Fibroblast of gingiva (primary cell): ENCODE measurements around the gene PKD1L1.
A peak's percentile ranks its signal among the peaks of the same experiment; 100 is the strongest.
"Not testable (repeated sequence)": the region's sequence is repeated elsewhere in the genome, so short reads cannot be mapped to it uniquely, and the experiment has no call there.

ENCODE experiments used
- DNase-seq: peaks from one replicate; pipeline ENCODE4 v3.0.0-alpha.2; 2011; ENCODE audit warnings: low read depth

The PKD1L1 gene, protein sequence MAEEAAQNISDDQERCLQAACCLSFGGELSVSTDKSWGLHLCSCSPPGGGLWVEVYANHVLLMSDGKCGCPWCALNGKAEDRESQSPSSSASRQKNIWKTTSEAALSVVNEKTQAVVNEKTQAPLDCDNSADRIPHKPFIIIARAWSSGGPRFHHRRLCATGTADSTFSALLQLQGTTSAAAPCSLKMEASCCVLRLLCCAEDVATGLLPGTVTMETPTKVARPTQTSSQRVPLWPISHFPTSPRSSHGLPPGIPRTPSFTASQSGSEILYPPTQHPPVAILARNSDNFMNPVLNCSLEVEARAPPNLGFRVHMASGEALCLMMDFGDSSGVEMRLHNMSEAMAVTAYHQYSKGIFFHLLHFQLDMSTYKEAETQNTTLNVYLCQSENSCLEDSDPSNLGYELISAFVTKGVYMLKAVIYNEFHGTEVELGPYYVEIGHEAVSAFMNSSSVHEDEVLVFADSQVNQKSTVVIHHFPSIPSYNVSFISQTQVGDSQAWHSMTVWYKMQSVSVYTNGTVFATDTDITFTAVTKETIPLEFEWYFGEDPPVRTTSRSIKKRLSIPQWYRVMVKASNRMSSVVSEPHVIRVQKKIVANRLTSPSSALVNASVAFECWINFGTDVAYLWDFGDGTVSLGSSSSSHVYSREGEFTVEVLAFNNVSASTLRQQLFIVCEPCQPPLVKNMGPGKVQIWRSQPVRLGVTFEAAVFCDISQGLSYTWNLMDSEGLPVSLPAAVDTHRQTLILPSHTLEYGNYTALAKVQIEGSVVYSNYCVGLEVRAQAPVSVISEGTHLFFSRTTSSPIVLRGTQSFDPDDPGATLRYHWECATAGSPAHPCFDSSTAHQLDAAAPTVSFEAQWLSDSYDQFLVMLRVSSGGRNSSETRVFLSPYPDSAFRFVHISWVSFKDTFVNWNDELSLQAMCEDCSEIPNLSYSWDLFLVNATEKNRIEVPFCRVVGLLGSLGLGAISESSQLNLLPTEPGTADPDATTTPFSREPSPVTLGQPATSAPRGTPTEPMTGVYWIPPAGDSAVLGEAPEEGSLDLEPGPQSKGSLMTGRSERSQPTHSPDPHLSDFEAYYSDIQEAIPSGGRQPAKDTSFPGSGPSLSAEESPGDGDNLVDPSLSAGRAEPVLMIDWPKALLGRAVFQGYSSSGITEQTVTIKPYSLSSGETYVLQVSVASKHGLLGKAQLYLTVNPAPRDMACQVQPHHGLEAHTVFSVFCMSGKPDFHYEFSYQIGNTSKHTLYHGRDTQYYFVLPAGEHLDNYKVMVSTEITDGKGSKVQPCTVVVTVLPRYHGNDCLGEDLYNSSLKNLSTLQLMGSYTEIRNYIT (N-terminal part only)

DNA sequence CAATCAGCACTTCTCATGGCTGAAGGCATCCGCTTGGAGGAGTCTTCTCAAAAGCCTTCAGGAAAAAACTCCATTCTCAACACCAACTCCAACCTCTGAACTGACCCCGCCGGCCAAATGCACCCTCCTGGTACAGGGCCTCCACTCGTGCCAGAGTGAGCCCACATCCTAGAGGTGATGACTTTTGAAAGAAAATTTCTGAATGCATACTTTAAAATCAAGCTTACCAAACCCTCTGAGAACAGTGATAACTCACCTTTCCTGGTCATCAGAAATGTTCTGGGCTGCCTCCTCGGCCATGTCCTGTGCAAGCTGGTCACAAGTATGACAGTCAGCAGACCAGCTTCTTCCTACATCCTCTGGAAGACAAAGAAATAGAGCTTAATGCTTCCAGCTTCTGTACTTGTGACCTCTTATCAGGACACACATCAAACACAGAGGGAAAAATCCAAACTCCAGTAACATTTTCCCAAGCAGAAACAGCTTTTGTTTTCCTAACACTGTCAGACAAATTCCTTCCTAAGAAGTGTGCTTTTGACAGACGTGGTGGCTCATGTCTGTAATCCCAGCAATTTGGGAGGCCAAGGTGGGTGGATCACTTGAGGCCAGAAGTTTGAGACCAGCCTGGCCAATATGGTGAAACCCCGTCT, at the start of gene PKD1L1:
Gene PKD1L1 (minus strand): TSS at position 326 of the 650 bp plus-strand sequence. CDS start 26 bp downstream, at position 300.
- DNase-seq: no peak

GRCh38 chr7:47992446-47992845, 44.2 kb upstream of the PKD1L1 start:
- no peak for DNase-seq

DNA sequence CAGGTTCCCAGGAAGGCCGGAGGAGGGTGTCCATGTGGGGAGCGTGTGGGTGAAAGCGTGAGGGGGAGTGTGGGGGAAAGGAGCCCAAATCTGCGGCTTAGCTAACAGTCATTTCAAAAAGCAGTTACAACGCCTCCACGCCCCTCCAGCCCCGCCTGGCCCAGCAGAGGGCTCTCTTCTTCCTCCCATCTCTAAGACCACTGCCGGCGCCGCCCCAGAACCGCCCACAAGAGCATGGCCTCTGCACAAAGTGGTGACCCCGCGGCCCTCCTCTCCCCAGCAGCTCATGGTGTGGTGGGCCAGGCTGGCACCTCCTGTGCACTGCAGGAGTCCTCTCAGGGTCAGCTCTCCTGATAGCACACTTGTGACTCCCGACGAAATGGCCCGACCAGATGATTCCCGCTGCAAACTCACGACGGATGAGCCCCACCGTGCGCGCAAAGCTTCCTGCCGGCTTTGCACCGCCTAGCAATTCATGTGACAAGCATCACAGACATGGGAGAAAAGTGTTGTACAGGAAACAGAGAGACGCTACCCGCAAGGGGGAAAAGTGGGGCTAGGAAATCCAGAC, 43.6 kb upstream of the PKD1L1 start:
- peak; percentile 73 for DNase-seq

DNA sequence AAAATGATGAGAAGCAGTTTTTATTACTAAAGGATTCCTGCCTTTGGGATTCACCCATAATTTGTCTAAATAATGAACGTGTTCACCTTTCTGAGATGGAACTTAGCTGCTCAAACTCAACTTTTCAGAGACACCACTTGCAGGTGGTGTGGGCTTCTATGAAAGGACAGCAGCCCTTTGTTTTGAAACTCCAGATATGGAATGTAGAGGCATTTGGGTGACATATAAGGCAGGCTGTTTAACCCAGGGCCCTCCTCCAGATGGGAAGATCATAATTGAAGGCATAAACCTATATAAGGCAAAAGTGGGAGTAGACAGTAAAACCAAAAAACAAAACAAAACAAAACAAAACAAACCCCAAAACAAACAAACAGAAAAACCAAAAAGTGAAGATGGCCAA, 43.0 kb upstream of the PKD1L1 start:
- DNase-seq: no peak

GRCh38 chr7:47990592-47990991, 42.3 kb upstream of the PKD1L1 start:
- no peak for DNase-seq

DNA sequence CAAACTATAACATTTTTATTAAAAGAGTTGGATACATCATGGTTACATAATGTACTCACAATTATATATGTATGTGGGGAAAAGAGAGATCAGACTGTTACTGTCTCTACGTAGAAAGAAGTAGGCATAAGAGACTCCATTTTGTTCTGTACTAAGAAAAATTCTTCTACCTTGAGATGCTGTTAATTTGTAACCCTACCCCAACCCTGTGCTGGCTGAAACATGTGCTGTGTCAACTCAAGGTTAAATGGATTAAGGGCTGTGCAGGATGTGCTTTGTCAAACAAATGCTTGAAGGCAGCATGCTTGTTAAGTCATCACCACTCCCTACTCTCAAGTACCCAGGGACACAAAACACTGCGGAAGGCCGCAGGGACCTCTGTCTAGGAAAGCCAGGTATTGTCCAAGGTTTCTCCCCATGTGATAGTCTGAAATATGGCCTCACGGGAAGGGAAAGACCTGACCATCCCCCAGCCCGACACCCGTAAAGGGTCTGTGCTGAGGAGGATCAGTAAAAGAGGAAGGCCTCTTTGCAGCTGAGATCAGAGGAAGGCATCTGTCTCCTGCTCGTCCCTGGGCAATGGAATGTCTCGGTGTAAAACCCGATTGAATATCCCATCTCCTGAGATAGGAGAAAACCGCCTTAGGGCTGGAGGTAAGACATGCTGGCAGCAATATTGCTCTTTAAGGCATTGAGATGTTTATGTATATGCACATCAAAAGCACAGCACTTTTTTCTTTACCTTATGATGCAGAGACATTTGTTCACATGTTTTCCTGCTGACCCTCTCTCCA, 41.5 kb upstream of the PKD1L1 start:
- not testable (repeated sequence) for DNase-seq

- no peak for DNase-seq
These were observed 40.5 kb upstream of the PKD1L1 start for GRCh38 chr7:47988496-47989386.

GRCh38 chr7:47982610-47983009, 34.3 kb upstream of the PKD1L1 start:
- DNase-seq: no peak

GRCh38 chr7:47980648-47981047, 32.4 kb upstream of the PKD1L1 start:
- DNase-seq: not testable (repeated sequence)

GRCh38 chr7:47979832-47980181, 31.5 kb upstream of the PKD1L1 start:
- DNase-seq: no peak

GRCh38 chr7:47979145-47979831, 31.0 kb upstream of the PKD1L1 start, which contains the start of gene HUS1:
Gene HUS1, minus strand, starts transcription at chr7:47979615. Its CDS starts 96 bp downstream, at chr7:47979519.
- peak; percentile 89 for DNase-seq

- DNase-seq: no peak
These were observed 30.5 kb upstream of the PKD1L1 start for GRCh38 chr7:47978790-47979144.

GRCh38 chr7:47973739-47974138, 25.5 kb upstream of the PKD1L1 start:
- DNase-seq: no peak

- no peak for DNase-seq
These were observed 22.5 kb upstream of the PKD1L1 start for GRCh38 chr7:47970761-47971160.

- DNase-seq: peak; percentile 31
These were observed 20.8 kb upstream of the PKD1L1 start for GRCh38 chr7:47968847-47969774.

GRCh38 chr7:47967708-47968107, 19.4 kb upstream of the PKD1L1 start:
- no peak for DNase-seq

DNA sequence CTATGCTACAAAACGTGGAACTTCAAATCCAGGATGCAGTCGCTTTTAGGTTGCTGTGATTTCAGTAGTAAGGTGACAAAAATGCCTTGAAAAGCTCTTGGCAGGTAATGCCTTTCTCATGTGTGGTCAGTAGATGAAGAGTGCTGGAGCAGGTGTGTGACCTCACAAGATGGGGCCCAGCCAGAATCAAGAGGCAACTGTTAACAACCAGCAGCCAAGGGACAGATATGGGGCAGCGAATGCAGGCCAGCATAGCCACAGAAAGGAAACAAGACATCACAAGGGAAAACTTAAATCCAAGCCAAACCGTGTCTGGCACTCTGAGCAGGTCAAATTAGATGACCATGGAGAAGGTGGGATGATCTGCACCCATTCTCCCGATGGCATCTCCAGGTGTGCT, 18.9 kb upstream of the PKD1L1 start:
- DNase-seq: no peak

- DNase-seq: no peak
These were observed 17.2 kb upstream of the PKD1L1 start for GRCh38 chr7:47965456-47965855.
